Activated CD8-positive, alpha-beta T cell treated with anti-CD3 and anti-CD28 coated beads for 36 hours (primary cell): ENCODE data around the gene SAMD9L. TPM values are rescaled to one million over a fixed set of nuclear protein-coding genes. Genes with fewer than 3 reads are reported as not detected.

Experiments
- ATAC-seq: fragments of 200-7000 bp; cut with Tn5 transposase; one replicate; pipeline ENCODE4 v1.10.0; 2021; ENCODE audit warnings: mild to moderate bottlenecking, moderate library complexity
- CTCF ChIA-PET: fragments of 350-600 bp; sonication (Branson Sonifier 250); formaldehyde crosslinking; loops from one replicate; lab custom pipeline; 2021; ENCODE audit warnings: antibody characterized with exemption; lab: Charles Lee
- POLR2A ChIA-PET: fragments of 350-600 bp; sonication (Branson Sonifier 250); formaldehyde crosslinking; loops from one replicate; lab custom pipeline; 2021; ENCODE audit warnings: antibody characterized with exemption; lab: Charles Lee
- DNase-seq: peaks from one replicate; pipeline ENCODE4 v3.0.0-alpha.2; 2020
- H3K27ac Mint-ChIP-seq: one replicate; pipeline ENCODE4 v1.8.0; 2021; ENCODE audit warnings: mild to moderate bottlenecking, mixed read lengths
- H3K27me3 Mint-ChIP-seq: one replicate; pipeline ENCODE4 v1.8.0; 2021; ENCODE audit warnings: mixed read lengths
- H3K36me3 Mint-ChIP-seq: one replicate; pipeline ENCODE4 v1.8.0; 2021; ENCODE audit warnings: low read depth, mixed read lengths
- H3K4me1 Mint-ChIP-seq: one replicate; pipeline ENCODE4 v1.8.0; 2021; ENCODE audit warnings: low read depth, mixed read lengths
- H3K4me3 Mint-ChIP-seq: one replicate; pipeline ENCODE4 v1.8.0; 2021; ENCODE audit warnings: mild to moderate bottlenecking, moderate library complexity, mixed read lengths
- H3K9me3 Mint-ChIP-seq: one replicate; pipeline ENCODE4 v1.8.0; 2021; ENCODE audit warnings: mixed read lengths
- CTCF ChIP-seq: fragments of 200-600 bp; IDR thresholded peaks from one replicate; pipeline ENCODE4 v1.8.0; 2022; ENCODE audit warnings: antibody characterized with exemption, mild to moderate bottlenecking
- intact Hi-C: fragments of 100-400 bp; cut with micrococcal nuclease; formaldehyde crosslinking; loops from one replicate; pipeline ENCODE4 v1.10.0; 2022
- total RNA-seq, 2 experiments: library from RNA; stranded (reverse); gene quantifications; one replicate each; pipeline ENCODE4 v1.2.3, GENCODE V29; 2021

The SAMD9L gene
- total RNA-seq, 2 experiments from 2014 or later, result 13.1 to 13.6 TPM

DNA sequence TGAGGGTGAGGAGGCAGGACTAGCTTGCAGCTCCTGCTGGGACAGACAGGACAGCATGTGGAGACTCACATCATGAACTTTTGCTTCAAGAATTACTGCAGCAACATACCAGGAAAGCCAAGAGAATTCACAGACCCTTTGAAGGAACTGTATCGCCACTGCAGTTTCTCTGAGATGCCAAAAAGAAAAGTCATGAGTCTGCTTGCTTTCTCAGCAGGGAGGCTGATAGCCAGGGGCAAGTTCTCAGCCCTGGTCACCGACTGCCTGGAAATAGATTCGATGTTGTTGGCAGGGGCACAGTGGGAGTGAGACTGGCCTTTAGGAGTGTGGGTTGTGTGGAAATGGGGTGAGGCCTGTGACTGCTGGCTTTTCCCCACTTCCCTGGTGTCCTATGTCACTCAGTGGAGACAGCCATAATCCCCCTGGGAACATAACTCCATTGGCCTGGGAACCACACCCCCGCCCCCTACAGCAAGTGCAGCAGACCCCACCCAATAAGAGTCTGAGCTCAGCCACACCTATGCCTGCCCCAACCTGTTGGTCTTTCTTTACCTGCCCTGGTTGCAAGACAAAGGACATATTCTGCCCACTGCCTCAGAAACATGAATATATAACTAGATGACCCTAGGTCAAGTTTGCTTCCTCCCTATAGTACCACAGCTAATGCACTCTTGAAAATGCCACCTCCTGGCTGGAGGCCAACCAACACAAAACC lies 28.8 kb downstream of the SAMD9L start:
- Mint-ChIP-seq H3K4me3 (no peak overlapping the region), H3K27me3 (no peaks in the 10 kb centered on the region), H3K27ac (peak overlapping the region; percentile 17), H3K36me3 (peaks cover 15% of the 10 kb centered on the region), H3K4me1 (peaks cover 39% of the 10 kb centered on the region), H3K9me3 (peaks cover 12% of the 10 kb centered on the region)
- ATAC-seq (no peak), DNase-seq (no peak)
- ChIA-PET CTCF (no interaction called here), POLR2A (interaction anchor here (0.7 kb wide), 1 partner anchor 11 kb away, joined by 3 read pairs; no protein-coding TSS in a partner anchor)
- intact Hi-C loops, result no loop called here
- TF ChIP-seq CTCF, result no peak

DNA sequence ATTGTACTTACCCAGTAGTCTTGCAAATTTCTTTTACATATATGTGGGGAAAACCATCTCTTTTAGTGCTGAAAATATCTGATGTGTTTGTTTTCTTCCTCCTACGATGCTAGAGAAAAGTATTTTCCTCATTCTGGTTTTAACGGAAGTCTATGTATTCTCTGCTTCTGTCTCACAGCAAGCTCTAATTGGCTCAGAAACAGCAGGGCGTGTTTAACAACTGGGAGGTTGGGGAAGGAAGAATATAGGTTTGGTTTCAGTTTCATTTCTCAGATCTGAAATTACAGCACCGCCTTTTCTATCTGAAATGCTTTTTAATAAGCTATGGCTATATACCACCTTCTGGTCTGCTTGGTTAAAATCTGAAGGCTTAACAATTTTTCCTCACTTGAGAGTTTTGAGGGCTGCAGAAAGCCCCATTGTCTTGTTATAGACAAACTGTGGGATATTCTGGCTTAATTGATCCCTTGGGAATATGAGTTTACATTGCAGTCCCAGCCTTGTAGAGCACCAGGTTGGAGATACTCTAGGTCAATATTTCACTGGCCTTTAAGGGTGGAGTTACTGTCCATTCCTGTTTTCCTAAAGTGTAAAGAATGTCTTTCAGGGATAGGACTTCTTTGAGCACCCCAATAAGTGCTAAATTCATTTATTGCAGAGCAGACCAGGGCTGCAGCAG lies 30.2 kb downstream of the SAMD9L start, which contains the start of gene SAMD9:
SAMD9 (minus strand) TSS at position 128 of the 679 bp plus-strand sequence. CDS start 11,882 bp downstream, outside the sequence.
- Mint-ChIP-seq H3K36me3 (peaks cover 29% of the 10 kb centered on the region), H3K4me3 (peak within 1 kb of the TSS; percentile 80), H3K4me1 (peaks cover 49% of the 10 kb centered on the region), H3K27ac (peak within 1 kb of the TSS; percentile 91), H3K9me3 (peaks cover 13% of the 10 kb centered on the region), H3K27me3 (no peaks in the 10 kb centered on the region)
- ATAC-seq (peak; percentile 91), DNase-seq (peak; percentile 68)
- ChIA-PET POLR2A (interaction anchor here (1.2 to 1.3 kb wide), 2 partner anchors 19 to 27 kb away, joined by 4 to 6 read pairs; no protein-coding TSS in a partner anchor), CTCF (interaction anchor here (1.4 to 2.0 kb wide), 2 partner anchors 110 to 128 kb away, joined by 4 to 6 read pairs; no protein-coding TSS in a partner anchor)
- intact Hi-C loops, result no loop called here
- no peak for TF ChIP-seq CTCF

DNA sequence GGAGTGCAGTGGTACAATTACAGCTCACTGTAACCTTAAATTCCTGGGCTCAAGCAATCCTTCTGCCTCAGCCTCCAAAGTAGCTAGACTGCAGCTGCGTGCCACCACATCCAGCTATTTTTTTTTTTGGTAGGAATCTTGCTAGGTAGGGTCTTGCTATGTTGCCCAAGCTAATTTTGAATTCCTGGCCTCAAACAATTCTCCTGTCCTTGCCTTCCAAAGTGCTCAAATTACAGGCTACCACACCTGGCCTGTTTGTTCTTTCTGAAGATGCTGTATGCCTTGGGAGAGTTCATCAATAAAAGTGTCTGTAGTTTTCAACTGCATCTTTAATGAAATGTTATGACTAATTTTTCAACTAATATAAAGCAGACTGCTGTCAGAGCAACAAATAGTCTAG lies 30.9 kb downstream of the SAMD9L start:
- Mint-ChIP-seq H3K36me3 (peaks cover 34% of the 10 kb centered on the region), H3K27ac (peak overlapping the region; percentile 91), H3K27me3 (no peaks in the 10 kb centered on the region), H3K9me3 (peaks cover 12% of the 10 kb centered on the region), H3K4me1 (peaks cover 55% of the 10 kb centered on the region), H3K4me3 (peak overlapping the region; percentile 80)
- DNase-seq (no peak), ATAC-seq (no peak)
- no peak for TF ChIP-seq CTCF
- intact Hi-C loops, result no loop called here
- ChIA-PET POLR2A (interaction anchor here (1.1 to 1.3 kb wide), 3 partner anchors 20 to 115 kb away, joined by 3 to 6 read pairs (median 4); partner anchors contain the start of gene VPS50), CTCF (interaction anchor here (0.9 to 2.0 kb wide), 3 partner anchors 28 to 129 kb away, joined by 3 to 6 read pairs (median 4); no protein-coding TSS in a partner anchor)

GRCh38 chr7:93115796-93116195 lies 32.4 kb downstream of the SAMD9L start:
- CTCF ChIA-PET, result no interaction called here
- POLR2A ChIA-PET, result no interaction called here
- H3K9me3 Mint-ChIP-seq, result peaks cover 22% of the 10 kb centered on the region
- H3K36me3 Mint-ChIP-seq, result peaks cover 49% of the 10 kb centered on the region
- peak overlapping the region; percentile 91 for H3K27ac Mint-ChIP-seq
- intact Hi-C loops, result no loop called here
- DNase-seq, result peak; percentile 13
- H3K4me3 Mint-ChIP-seq, result peak overlapping the region; percentile 80
- ATAC-seq, result peak; percentile 84
- H3K4me1 Mint-ChIP-seq, result peaks cover 63% of the 10 kb centered on the region
- no peaks in the 10 kb centered on the region for H3K27me3 Mint-ChIP-seq
- TF ChIP-seq CTCF, result no peak
